Measurements from ENCODE around the gene RBM19.
"Not testable (repeated sequence)": the region's sequence is repeated elsewhere in the genome, so short reads cannot be mapped to it uniquely, and the experiment has no call there.

Gene RBM19

DNA sequence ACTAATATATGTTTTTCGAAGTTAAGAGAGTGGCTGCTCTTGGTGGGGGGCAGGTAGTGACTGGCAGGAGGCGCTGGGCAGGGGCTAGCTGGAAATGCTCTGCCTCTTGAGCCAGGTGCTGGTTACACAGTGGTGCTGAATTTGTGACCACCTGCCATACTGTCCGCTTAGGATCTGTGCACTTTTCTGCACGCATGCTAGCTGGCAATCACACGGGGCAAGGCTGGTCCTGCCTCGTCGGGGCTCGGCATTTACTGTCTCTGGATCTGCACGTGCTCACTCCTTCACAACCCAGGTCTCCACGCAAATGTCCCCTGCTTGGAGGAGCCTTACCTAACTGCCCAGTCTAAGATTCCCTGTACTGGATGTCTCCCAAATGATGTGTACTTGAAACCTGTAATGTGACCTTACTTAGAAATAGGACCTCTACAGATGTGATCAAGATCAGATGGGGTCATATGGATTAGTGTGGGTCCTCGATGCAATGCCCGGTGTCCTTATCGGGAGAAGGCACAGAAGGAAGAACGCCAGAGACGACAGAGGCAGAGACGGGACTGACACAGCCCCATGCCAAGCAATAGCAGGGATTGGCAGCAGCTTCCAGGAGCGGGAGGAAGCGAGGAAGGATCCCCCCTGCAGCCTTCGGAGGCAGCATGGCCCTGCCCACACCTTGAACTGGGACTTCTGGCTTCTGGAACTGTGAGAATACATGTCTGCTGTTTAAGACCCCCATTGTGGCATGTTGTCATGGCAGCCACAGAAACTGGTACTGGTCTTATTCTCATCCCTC lies 59.5 kb downstream of the RBM19 start:
- in situ Hi-C loops (cut with MboI; ENCODE audit: low sequenced_read_pairs): no loop called here

DNA sequence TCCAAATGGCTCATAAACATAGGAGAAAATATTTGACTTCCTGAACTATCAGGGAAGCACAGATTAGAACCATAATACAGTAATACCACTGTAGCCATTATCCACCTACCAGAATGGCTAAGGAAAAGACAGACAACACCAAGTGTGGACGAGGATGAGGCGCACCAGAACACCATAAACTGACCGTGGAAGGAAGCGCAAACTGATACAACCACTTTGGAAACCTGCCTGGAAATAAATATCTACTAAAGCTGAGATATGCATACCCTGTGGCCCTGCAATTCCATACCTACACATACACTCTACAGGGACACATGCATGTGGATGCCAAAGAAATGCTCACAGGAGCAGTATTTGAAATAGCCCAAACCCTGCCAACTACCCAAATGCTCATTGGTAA lies 60.3 kb downstream of the RBM19 start:
- in situ Hi-C loops (cut with MboI; ENCODE audit: low sequenced_read_pairs): no loop called here

DNA sequence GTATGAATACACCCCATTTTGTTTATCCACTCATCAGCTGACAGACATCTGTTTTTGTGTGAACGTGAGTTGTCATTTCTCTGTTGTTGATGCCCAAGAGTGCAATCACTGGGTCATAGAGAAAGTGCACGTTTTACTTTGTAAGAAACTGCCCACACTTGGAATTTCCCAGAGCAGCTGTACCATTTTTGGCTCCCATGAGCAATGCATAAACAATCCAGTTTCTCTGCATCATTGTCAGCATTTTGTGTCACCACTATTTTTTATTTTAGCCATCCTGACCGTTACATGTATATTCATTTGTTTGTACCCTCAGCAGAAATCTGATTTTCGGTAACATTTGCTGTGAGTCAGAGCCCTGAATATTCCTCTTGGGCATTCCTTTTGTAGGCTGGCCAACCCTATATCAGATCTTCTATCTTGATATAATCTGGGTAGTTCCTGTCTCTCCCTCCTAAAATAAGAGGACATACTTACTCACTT lies 62.7 kb downstream of the RBM19 start:
- in situ Hi-C loops (cut with MboI; ENCODE audit: low sequenced_read_pairs): no loop called here

DNA sequence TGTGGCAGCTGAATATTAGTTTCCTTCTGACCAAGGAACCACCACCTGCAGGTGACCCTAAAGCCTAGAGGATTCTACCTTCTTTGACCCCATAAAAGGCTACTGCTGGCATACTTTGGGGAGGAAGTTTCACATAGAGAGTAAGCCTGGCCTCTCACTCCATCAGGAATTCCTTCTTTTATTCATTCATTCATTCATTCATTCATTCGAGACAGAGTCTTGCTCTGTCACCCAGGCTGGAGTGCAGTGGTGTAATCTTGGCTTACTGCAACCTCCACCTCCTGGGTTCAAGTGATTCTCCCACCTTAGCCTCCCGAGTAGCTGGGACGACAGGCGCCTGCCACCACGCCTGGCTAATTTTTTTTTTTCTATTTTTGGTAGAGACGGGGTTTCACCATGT lies 64.8 kb downstream of the RBM19 start:
- in situ Hi-C loops (cut with MboI; ENCODE audit: low sequenced_read_pairs): not testable (repeated sequence)

DNA sequence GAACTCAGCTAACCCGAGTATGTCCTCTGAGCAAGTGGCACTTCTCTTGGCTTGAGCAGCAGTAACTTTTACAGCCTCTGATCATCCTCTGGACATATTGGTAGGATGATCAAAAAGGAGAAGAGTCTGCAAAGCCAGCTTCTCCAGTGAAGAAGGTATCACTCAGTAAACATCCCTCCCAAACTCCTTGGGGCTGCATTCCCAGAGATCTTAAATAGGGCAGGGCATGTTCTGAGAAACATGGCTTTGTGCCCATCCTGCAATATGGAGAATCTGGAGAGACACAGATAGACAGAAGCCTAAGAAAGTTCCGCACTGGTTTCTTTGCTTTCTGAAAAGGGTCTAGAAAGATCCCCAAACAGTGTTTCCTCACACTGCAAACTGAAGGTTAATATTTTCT lies 65.4 kb downstream of the RBM19 start:
- in situ Hi-C loops (cut with MboI; ENCODE audit: low sequenced_read_pairs): no loop called here

DNA sequence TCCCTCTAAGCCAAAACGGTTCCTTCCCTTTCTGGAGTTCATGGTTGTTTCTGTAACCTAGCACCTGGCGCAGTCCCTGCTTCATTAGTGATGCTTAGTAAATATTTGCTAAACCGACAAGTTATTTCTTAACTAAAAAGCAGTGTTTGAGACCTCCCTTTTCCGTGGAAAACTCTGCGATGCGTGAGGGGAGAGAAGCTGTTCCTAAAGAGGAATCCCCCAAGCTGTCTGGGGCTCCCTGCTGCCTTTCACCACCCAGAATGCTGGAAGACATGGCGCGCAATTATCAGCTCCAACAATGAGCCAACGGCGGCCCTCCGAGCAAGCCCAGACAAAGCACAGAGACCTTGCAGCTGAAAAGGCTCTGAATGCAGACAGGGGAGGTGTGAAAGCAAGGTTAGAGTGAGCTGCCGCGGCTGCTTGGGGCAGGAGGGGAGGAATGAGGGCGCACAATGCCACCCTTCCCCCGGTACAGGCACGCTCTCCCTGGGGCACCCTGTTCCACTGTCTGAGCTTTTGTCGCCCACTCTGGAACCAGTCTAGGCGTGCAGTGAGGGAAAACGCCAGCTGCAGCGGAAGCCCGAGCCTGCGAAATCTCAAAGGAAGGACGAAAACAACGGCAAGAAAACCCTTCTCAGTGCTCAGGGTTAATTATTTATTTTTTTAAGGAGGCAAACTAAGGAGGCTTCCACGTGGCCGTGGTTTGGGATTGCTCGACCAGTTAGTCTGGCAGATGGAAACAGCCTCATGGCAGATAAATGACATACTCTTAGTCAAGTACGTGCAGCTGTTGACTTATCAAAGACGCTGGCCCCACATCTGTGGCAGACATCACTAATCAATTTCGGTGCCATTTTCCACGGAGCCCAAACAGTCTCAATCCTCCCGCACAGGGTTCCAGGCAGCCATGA lies 66.3 kb downstream of the RBM19 start:
- in situ Hi-C loops (cut with MboI; ENCODE audit: low sequenced_read_pairs): no loop called here

DNA sequence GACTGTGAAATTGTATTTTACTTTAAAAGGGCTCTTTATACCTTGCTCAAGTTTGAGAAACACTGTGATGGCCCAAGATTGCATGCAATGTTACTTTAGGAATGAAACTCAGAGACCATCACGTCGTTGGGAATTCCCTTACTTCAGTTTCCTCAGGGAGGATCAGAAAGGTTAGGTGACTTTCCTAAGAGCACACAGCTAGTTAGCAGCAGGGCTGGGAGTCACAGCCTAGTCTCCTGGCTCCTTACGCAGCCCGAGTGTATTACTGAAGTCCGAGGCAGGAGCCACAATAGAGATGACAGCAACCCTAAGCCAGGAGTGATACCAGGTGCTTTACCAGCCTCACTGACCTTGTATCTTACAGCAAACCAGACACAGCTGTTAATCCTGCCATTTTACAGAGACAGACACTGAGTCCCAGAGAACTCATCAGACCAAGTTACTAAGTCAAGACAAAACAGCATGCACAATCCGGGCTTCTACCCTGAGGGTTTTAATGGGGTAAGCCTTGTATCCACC lies 67.0 kb downstream of the RBM19 start:
- in situ Hi-C loops (cut with MboI; ENCODE audit: low sequenced_read_pairs): no loop called here

DNA sequence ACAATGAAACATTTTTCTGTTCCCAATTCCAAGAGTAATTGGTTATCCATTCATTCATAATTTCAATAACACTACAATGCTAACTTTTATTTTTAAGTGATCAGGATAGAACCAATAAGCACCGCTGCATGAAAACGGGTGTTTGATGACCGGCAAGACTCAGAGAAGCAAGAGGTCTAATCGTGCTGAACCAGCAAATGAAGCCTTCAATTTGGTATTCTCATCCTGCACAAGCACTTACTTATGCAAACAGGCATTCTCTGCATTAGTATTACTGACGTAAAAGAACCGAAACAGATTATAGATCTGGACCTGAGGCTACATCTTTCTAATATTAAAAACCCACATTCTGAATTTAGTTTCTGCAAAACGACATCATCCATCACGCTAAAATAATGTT lies 67.7 kb downstream of the RBM19 start:
- in situ Hi-C loops (cut with MboI; ENCODE audit: low sequenced_read_pairs): no loop called here

DNA sequence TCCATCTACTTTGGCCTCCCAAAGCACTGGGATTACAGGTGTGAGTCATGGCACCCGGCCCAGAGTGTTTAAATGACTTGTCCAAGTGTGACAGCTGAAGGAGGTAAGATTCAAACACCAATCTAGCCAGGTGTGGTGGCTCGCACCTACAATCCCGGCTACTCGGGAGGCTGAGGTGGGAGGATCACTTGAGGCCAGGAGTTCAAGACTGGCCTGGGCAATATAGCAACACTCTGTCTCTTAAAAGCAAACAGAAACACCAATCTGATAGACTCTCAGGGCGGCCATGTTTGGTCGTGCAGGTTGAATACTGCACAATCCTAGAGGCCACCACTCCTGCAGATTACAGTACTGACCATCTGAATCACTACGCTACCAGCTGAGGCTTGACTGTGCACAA lies 68.7 kb downstream of the RBM19 start:
- in situ Hi-C loops (cut with MboI; ENCODE audit: low sequenced_read_pairs): no loop called here

DNA sequence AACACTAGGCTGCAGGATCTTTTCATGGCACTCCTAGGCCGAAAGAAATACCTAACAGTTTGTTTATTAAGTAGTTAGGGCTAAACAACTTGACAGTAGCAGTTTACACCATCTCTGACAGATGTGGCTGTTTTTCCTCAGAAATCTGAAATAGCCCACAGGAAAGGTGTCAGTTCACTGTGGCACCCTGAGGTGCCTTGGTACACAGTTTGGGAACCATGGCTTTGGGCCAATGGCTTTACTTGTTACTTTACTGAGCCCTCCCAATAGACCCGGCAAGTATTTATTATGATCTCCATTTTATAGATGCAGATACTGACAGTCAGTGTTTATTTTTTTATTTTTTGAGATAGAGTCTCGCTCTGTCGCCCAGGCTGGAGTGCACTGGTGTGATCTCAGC lies 69.3 kb downstream of the RBM19 start:
- in situ Hi-C loops (cut with MboI; ENCODE audit: low sequenced_read_pairs): no loop called here

DNA sequence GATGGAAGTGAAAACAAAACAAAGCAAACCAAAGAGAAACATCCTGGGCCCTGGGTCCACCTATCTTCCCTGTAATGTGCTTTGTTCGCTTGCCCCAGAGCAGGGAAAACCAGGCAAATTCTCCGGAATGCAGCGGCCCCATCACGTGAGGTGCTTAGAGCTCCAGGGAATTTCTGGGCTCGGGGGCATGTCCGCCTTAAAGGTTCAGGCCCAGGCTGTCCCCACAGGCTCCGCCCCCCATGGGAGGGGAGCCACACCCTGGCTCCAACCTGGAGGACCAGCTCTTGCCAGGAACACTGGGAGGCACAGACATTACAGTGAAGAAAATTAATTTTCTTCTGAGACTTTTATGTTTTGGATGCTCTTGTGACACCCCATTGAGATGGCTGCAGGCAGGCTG lies 69.9 kb downstream of the RBM19 start:
- in situ Hi-C loops (cut with MboI; ENCODE audit: low sequenced_read_pairs): no loop called here

DNA sequence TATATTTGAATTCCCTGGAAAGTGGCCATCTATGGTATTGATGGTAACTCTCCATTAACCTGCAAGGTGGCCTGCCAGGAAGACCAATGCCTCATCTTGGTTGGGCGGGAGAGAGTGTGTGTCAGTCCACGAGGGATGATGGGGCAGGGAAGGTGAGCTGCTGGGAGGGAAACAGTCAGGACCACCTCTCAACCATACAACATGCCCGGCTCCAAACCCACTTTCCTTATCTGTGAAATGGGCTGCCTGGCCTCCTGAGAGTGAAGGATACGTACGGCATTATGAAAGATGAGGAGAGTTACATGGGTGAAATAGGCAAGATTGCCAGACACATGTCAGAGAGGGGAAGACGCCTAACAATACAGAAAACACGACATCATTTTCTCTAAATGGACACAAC lies 70.9 kb downstream of the RBM19 start:
- in situ Hi-C loops (cut with MboI; ENCODE audit: low sequenced_read_pairs): no loop called here

DNA sequence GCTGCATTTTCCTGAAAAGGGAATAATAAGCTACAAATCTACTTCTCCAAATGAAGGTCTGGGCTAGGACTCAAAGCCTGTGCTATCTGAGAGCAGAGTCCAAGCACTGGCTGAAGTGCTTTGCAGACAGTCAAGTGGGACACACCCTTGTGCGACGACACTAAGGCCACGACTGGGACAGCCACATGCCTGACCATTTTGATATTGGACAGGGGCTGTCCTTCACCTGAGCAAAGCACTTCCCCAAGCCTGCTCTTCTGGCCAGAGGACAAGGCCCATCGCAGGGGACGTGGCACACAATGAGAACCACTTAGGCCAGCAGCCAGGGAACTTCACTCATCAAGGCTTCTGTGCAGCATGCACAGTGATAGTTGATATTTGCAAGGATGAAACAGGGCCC lies 71.4 kb downstream of the RBM19 start:
- in situ Hi-C loops (cut with MboI; ENCODE audit: low sequenced_read_pairs): no loop called here

DNA sequence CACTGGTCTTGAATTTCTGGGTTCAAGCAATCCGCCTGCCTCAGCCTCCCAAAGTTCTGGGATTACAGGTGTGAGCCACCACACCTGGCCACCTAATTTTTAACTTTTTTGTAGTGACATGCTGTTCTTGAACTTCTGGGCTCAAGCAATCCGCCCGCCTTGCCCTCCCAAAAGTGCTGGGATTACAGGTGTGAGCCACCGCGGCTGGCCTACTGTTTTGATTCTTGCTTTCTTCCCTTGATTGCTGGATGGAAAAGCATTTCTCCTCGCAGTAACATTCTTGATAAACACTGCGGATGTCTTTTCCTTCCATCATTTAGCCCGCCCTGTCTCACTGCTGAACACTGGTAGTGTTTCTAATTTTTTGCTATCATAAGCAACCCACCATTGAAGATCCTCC lies 72.9 kb downstream of the RBM19 start:
- in situ Hi-C loops (cut with MboI; ENCODE audit: low sequenced_read_pairs): no loop called here

DNA sequence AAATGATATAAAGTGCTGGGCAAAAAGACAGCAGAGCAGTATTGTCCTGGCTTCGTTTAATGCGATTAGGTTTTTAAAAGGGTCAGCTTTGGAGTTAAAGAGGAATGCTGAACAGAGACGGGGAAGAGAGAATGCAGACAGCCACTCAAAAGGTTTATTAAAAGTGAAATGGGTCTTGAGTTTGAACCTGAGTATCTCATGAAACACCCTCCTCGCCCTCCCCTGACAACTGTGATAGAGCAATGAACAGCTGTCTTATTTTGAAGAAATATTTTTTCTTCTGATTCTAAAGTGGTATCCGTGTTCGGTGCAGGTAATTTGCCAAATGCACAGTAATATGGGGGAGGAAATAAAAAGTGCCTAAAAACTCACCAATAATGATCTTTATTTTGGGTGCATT lies 73.6 kb downstream of the RBM19 start:
- in situ Hi-C loops (cut with MboI; ENCODE audit: low sequenced_read_pairs): no loop called here

DNA sequence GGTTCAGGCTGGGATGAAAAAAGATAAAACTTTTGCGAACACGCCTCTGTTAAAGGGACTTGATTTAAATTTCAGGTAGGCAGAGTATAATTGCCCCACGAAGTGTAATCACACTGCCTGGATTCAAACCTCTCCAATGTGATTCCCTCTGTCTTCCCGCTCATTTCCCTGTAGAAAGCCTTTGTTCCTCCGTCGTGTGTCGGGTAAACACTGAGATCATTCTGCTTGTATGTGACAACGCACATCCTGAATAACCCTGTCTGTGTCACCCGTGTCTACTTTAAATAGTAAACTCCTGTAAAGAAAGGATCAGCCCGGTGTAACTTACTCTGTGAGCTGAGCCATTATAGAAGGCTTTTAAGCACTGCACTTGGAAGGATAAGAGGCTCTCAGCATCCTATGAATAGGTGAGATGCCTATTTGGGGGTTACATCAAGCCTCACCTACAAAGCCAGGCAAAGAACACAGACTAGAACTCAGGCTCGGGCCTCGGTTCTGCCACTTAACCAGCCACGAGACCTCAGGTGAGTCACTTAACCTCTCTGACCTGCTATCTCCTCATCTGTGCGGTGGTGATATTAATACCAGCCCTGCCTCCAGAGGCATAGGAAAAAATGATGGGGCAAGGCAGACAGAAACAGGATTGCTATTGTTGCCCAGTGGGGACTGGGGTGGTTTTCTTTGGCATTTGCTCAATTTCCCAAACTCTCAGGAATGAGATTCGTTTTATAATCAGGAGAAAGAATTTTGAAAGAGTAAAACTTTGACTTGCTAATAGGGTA lies 74.2 kb downstream of the RBM19 start:
- in situ Hi-C loops (cut with MboI; ENCODE audit: low sequenced_read_pairs): no loop called here

DNA sequence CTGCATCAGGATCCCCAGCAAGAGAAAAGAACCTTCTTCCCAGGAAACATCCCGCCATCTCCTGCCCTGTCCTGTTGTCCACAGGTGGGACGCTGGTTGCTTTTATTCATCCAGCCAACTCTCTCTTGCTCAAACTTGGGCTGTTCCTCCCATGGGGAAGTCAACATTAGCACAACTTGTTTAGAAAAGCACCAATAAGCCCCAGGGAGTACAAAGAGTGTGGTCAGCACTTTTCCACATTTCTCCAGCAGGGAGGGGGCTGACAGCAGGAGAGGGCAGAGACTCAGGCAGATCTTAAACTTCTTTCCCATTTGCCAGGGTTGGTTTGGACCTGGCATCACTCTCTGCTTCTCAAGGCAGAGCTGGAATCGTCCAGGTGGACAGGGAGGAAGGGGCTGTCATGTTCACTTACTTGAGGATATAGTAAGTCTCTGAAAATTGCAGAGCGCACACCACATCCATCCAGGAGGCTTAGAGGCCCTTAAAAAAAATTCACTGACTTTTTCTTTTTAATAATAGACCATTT lies 74.9 kb downstream of the RBM19 start:
- in situ Hi-C loops (cut with MboI; ENCODE audit: low sequenced_read_pairs): no loop called here

DNA sequence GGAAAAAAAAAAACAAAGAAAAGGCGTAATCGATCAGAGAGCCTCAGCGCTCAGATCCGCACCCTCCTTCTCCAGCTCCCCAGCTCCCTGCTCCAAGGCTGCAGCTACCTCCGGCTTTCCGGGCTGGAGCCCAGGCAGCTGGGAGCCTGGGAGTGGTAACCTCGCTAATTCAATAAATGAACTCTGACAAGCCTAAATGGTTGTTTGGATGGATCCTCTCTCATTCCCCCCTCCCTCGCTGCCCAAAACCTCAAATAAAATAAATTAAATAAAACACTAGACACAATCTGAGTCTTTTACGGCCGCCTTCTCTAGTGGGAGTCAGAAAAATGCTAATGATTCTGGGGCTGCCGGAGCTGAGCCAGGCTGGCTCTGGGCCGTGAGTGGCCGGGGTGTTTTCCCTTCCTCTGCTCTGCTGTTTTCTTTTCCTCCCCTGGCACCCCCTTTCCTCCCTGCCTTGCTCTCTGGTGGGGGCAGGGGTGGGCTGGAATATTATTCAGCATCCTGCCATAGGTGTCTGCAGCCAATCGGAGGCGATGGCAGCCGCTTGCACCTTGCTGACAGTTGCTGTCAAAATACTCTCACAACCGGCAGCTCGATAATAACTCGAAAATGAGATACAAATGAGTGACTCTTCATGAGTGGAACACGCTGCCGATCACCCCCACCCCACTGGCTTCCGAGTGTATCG lies 76.1 kb downstream of the RBM19 start:
- in situ Hi-C loops (cut with MboI; ENCODE audit: low sequenced_read_pairs): no loop called here

DNA sequence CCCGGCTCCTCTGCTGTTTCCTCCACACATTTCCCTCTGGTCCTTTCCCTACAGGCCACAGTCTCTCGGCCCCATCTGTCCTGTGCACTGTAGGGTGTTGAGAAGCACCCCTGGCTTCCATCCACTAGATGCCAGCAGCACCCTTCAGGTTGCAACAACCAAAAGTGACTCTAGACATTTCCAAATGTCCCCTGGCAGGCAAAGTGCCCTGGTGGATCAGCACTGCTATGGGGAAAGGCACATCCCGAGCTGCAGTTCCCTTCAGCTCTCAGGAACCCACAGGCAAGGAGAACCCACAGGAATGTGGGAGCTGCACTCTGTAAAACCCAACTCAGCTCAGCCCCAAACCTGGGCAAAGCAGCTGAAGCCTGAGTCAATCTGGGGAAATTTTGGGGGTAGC lies 77.0 kb downstream of the RBM19 start:
- in situ Hi-C loops (cut with MboI; ENCODE audit: low sequenced_read_pairs): no loop called here

DNA sequence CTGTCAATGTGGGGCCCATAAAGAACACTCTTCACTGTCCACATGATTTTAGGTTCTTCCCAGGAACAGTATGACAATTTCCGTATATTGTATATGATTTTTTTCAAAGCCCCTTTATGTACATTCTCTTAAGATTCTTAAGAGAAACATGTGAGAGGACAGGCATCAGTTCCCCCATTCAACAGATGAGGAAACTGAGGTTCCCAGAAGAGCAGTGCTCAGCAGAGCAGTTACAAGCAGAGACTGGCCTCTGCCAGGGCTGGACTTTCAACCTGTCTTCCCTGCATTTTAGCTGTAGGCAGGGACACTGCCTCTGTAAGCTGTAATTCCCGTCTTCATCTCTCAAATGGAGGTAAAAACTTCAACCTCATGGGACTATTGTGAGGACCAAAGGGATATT lies 77.7 kb downstream of the RBM19 start:
- in situ Hi-C loops (cut with MboI; ENCODE audit: low sequenced_read_pairs): no loop called here

All from hTERT RPE-1 (cell line).